ENCODE data around the gene B9D2.
A peak's percentile ranks its signal among the peaks of the same experiment; 100 is the strongest.

B9D2 gene

DNA sequence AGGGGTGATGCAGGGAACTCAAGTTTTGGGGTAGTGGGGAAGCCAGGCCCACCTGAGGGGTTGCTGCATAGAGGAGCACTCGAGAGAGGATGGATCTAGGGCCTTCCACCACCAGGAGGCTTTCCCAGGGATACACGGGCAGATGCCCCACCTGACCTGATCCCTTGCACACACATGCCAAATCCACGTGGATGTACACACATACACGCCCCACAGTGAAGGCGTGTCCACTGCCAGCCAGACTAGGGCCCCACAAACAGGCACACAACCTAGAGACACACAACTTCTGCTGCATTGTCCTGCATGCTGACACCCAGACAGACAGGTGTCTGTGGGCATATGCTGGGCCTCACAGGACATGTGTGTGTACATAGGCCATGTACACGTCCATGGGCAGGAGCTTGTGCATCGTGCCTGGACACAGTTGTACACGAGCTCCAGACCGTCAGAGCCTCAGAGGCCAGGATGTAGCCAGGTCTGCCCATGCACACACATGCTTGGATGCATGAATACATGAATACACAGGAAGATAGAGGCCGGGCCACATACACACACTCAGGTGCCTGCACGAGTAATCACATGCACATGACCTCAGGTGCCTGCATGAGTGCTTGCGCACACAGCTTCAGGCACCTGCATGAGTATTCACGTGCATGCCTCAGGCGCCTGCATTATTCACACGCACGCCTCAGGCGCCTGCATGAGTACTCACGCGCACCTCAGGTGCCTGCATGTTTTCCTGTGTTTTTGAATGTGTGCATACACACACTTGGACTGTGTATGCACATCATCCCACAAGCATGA lies 45.1 kb downstream of the B9D2 start:
- no peak for DNase-seq (ENCODE audit: low read depth)
- H3K4me3 ChIP-seq (ENCODE audit: low read depth, low read length), result no peak overlapping the region
- in situ Hi-C loops (cut with HindIII; ENCODE audit: low sequenced_read_pairs), result no loop called here
- TF ChIP-seq, protein P1, sequence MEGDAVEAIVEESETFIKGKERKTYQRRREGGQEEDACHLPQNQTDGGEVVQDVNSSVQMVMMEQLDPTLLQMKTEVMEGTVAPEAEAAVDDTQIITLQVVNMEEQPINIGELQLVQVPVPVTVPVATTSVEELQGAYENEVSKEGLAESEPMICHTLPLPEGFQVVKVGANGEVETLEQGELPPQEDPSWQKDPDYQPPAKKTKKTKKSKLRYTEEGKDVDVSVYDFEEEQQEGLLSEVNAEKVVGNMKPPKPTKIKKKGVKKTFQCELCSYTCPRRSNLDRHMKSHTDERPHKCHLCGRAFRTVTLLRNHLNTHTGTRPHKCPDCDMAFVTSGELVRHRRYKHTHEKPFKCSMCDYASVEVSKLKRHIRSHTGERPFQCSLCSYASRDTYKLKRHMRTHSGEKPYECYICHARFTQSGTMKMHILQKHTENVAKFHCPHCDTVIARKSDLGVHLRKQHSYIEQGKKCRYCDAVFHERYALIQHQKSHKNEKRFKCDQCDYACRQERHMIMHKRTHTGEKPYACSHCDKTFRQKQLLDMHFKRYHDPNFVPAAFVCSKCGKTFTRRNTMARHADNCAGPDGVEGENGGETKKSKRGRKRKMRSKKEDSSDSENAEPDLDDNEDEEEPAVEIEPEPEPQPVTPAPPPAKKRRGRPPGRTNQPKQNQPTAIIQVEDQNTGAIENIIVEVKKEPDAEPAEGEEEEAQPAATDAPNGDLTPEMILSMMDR (IDR thresholded peaks at IDR 0.05; ENCODE audit: low read depth, low read length, missing control alignments), result no peak

DNA sequence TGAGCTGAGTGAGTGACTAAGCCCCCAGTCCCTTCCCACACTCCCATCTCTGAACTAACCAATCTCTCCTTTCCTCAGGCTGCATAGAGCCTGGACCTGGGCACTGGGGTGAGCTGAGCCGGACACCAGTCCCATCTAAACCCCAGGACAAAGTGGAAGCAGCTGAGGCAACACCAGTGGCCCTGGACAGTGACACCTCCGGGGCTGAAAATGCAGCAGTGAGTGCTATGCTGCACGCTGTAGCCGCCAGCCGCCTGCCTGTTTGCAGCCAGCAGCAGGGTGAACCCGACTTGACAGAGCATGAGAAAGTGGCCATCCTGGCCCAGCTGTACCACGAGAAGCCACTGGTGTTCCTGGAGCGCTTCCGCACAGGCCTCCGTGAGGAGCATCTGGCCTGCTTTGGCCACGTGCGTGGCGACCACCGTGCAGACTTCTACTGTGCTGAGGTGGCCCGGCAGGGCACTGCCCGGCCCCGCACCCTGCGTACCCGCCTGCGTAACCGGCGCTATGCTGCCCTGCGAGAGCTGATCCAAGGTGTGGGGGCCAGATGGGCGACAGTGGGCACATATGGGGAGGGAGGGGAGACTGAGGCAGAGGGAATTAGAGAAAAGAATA lies 47.5 kb downstream of the B9D2 start:
- no peak for DNase-seq (ENCODE audit: low read depth)
- in situ Hi-C loops (cut with HindIII; ENCODE audit: low sequenced_read_pairs), result no loop called here
- H3K4me3 ChIP-seq (ENCODE audit: low read depth, low read length), result no peak overlapping the region
- TF ChIP-seq, protein P1 (IDR thresholded peaks at IDR 0.05; ENCODE audit: low read depth, low read length, missing control alignments), result no peak

GRCh38 chr19:41311613-41312012 lies 52.3 kb downstream of the B9D2 start:
- DNase-seq (ENCODE audit: low read depth), result no peak
- in situ Hi-C loops (cut with HindIII; ENCODE audit: low sequenced_read_pairs), result no loop called here
- TF ChIP-seq, protein P1 (IDR thresholded peaks at IDR 0.05; ENCODE audit: low read depth, low read length, missing control alignments), result no peak
- peak overlapping the region; percentile 89 for H3K4me3 ChIP-seq (ENCODE audit: low read depth, low read length)

DNA sequence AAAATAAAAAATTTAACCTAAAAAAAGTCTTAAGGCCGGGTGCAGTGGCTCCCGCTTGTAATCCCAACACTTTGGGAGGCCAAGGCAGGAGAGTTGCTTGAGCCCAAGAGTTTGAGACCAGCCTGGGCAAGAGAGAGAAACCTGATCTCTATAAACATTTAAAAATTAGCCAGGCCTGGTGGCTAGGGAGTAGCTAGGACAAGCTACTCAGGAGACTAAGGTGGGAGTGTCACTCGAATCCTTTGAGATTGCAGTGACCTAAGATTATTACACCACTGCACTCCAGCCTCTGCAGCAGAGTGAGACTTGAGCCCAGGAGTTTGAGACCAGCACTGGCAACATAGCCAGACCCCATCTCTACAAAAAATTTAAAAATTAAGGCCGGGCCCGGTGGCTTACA lies 52.9 kb downstream of the B9D2 start:
- TF ChIP-seq, protein P1 (IDR thresholded peaks at IDR 0.05; ENCODE audit: low read depth, low read length, missing control alignments), result no peak
- in situ Hi-C loops (cut with HindIII; ENCODE audit: low sequenced_read_pairs), result no loop called here
- peak overlapping the region; percentile 89 for H3K4me3 ChIP-seq (ENCODE audit: low read depth, low read length)
- DNase-seq (ENCODE audit: low read depth), result no peak

DNA sequence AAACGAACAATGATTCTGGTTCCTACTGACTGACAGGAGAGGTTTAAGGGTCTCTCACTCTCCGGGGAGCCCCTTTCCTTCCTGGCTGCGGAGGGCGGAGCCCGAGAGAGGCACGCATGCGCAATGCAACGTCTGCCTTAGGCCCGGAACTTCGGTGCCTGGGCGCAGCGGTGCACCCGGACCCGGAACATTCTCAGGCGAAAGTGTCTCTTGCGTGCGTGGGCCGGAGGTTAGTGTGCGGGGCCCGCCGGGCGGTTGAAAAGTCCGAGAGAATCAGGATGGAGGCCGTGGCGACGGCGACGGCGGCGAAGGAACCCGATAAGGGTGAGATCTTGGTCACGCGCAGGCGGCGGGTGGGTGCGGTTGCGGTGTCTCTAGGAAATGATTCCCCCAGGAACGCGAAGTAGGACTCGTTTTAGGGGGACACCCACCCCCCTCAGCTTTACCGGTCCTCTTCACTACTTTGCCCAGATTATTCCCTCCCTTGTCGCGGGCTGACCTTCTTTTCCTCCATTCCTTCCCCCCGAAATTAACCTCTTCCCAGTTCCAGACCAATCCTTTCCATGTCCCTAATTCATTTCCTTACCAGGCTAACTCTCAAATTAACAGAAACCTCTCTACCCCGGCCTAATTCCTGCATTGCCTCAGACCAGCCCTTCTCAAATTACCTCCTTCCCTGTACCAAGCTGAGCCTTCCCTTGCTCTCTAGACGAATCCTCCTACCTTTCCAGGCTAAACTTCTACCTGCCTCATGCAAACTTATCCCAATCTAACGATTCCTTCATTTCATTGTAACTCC lies 53.7 kb downstream of the B9D2 start, which contains the start of gene CCDC97:
TSS of gene CCDC97 (plus strand) at position 140 of the 799 bp plus-strand sequence. CDS start at position 279, 139 bp downstream.
- DNase-seq (ENCODE audit: low read depth), result peak; percentile 66
- in situ Hi-C loops (cut with HindIII; ENCODE audit: low sequenced_read_pairs), result no loop called here
- TF ChIP-seq, protein P1 (IDR thresholded peaks at IDR 0.05; ENCODE audit: low read depth, low read length, missing control alignments), result no peak
- H3K4me3 ChIP-seq (ENCODE audit: low read depth, low read length), result peak within 1 kb of the TSS; percentile 89
